ENCODE data around the gene SH3PXD2A.

GRCh38 chr10:103856797-103857170 is 1.4 kb upstream of the SH3PXD2A start:
- TF ChIP-seq EZH2 (IDR thresholded peaks at IDR 0.05; ENCODE audit: borderline replicate concordance, low read depth, low read length, severe bottlenecking) (no peak), CTCF (IDR thresholded peaks at IDR 0.05; ENCODE audit: borderline replicate concordance, extremely low read depth, low read length, poor library complexity, severe bottlenecking) (no peak)

Measured in DND-41 (cell line).